Tibial nerve (tissue), 4 donors: ENCODE data around the gene NKAIN4.

Experiments
- EP300 ChIP-seq, 2 donors: sonication (generic); formaldehyde crosslinking; IDR thresholded peaks; one replicate each; pipeline ENCODE4 v1.6.1; 2017; ENCODE audit warnings: antibody characterized with exemption in 2 of 2, mild to moderate bottlenecking in 1 of 2
- TF ChIP-seq, protein P1 (sequence below), 5 experiments: fragments of 200-600 bp in 3 of 5; fragments of 450-650 bp in 2 of 5; sonication (generic) in 3 of 5; IDR thresholded peaks; one replicate each; pipeline ENCODE4 v1.5.1; 2016 to 2019; ENCODE audit warnings: antibody characterized with exemption in 5 of 5, mild to moderate bottlenecking in 3 of 5, moderate library complexity in 2 of 5

DNA sequence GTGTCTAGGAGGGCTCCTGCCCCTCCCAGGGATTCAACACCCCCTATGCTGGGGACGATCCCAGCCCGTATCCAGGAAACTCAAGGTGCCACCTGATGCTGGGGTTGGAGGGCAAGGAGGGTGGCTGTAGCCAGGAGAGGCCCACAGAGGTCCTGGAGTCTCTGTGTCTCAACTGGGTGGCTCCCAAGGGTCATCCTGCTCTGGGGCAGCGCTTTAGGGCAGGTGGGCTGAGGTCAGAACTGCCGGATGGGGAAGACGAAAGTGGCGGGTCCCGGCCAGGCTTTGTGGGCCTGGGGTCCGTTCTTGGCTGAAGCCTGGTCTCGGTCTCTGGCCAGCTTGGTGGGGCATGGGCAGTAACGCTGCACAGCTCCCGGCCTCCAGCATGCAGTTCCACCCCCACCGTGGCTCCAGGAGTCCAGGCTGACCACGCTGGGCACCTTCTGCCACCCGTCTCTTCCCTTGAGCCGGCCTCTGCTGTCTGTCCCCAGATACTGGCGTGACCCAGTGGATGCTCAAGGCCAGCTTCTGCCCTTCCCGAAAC, 35.9 kb upstream of the NKAIN4 start:
- TF ChIP-seq, protein P1, sequence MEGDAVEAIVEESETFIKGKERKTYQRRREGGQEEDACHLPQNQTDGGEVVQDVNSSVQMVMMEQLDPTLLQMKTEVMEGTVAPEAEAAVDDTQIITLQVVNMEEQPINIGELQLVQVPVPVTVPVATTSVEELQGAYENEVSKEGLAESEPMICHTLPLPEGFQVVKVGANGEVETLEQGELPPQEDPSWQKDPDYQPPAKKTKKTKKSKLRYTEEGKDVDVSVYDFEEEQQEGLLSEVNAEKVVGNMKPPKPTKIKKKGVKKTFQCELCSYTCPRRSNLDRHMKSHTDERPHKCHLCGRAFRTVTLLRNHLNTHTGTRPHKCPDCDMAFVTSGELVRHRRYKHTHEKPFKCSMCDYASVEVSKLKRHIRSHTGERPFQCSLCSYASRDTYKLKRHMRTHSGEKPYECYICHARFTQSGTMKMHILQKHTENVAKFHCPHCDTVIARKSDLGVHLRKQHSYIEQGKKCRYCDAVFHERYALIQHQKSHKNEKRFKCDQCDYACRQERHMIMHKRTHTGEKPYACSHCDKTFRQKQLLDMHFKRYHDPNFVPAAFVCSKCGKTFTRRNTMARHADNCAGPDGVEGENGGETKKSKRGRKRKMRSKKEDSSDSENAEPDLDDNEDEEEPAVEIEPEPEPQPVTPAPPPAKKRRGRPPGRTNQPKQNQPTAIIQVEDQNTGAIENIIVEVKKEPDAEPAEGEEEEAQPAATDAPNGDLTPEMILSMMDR (IDR thresholded peaks at IDR 0.05), result no peak
- TF ChIP-seq EP300 (IDR thresholded peaks at IDR 0.05), result no peak
